Endothelial cell of umbilical vein (primary cell): ENCODE measurements around the gene IGF2R. TPM values are rescaled to one million over a fixed set of nuclear protein-coding genes. Genes with fewer than 3 reads are reported as not detected.

ENCODE experiments used
- BruUV-seq: library from RNA; stranded (reverse); fragments of 400-500 nt; replicated peaks from 2 replicates; lab custom pipeline; 2021; lab: Mats Ljungman, UMichigan
- CTCF ChIA-PET: fragments of 300-600, 350-600 bp; sonication (Branson Sonifier 250); formaldehyde crosslinking; loops from one replicate; lab custom pipeline; 2021; ENCODE audit warnings: antibody characterized with exemption, inconsistent platforms; lab: Charles Lee
- POLR2A ChIA-PET: fragments of 300-600, 350-600 bp; sonication (Branson Sonifier 250); formaldehyde crosslinking; loops from one replicate; lab custom pipeline; 2021; ENCODE audit warnings: antibody characterized with exemption, inconsistent platforms; lab: Charles Lee
- DNase-seq: peaks from one replicate; pipeline ENCODE4 v3.0.0-alpha.2; 2011; ENCODE audit warnings: low read depth, low spot score
- FAIRE-seq: peaks from 2 replicates; lab custom pipeline; 2011; peaks lifted over from hg19 to GRCh38; lab: Jason Lieb, UNC
- H2AFZ ChIP-seq: 2 replicates; pipeline ENCODE4 v1.6.0; 2012; ENCODE audit warnings: low read depth, low read length, control low read depth, inconsistent platforms
- H3K27ac ChIP-seq: 2 replicates; pipeline ENCODE4 v1.5.1; 2011; ENCODE audit warnings: low read depth, mild to moderate bottlenecking, control low read depth, low read length, moderate library complexity; ENCODE audit not compliant: insufficient read depth
- H3K27me3 ChIP-seq, 2 experiments: 2 replicates each; pipeline versions ENCODE4 v1.6.0 to v1.6.1; 2011; ENCODE audit warnings: low read length in 2 of 2, mixed read lengths in 1 of 2; ENCODE audit not compliant: control insufficient read depth in 2 of 2, insufficient read depth in 2 of 2
- H3K36me3 ChIP-seq, 2 experiments: 2 replicates in 1 of 2; 3 replicates in 1 of 2; pipeline ENCODE4 v1.5.1; 2011; ENCODE audit warnings: low read length in 2 of 2, mild to moderate bottlenecking in 1 of 2, moderate library complexity in 1 of 2; ENCODE audit not compliant: control insufficient read depth in 2 of 2, insufficient read depth in 2 of 2; ENCODE audit errors: extremely low read depth in 1 of 2
- H3K4me1 ChIP-seq: 3 replicates; pipeline ENCODE4 v1.5.1; 2011; ENCODE audit warnings: mild to moderate bottlenecking, low read length; ENCODE audit not compliant: control insufficient read depth, insufficient read depth; ENCODE audit errors: extremely low read depth
- H3K4me2 ChIP-seq: 2 replicates; pipeline ENCODE4 v1.6.1; 2011; ENCODE audit warnings: low read length, control low read depth, mixed read lengths; ENCODE audit not compliant: insufficient read depth
- H3K4me3 ChIP-seq, 3 experiments: fragments of 200-600 bp in 1 of 3; sonication (generic), shearing (Covaris generic) in 1 of 3; replicated peaks in 1 of 3; 2 replicates each; pipeline ENCODE4 v1.5.1; 2011 to 2016; ENCODE audit warnings: control low read depth in 3 of 3, low read length in 3 of 3, mild to moderate bottlenecking in 2 of 3, inconsistent platforms in 1 of 3, low read depth in 1 of 3, moderate library complexity in 1 of 3; ENCODE audit not compliant: insufficient read depth in 1 of 3
- H3K79me2 ChIP-seq: 2 replicates; pipeline ENCODE4 v1.6.0; 2012; ENCODE audit warnings: low read length, inconsistent platforms; ENCODE audit not compliant: control insufficient read depth, insufficient read depth
- H3K9ac ChIP-seq: replicated peaks from 2 replicates; pipeline ENCODE3; 2011; ENCODE audit warnings: low read length, control low read depth; ENCODE audit not compliant: insufficient read depth; ENCODE audit errors: extremely low read depth
- H3K9me1 ChIP-seq: replicated peaks from 3 replicates; pipeline ENCODE4 v1.6.0; 2011; ENCODE audit warnings: mild to moderate bottlenecking, low read length; ENCODE audit not compliant: control insufficient read depth, insufficient read depth; ENCODE audit errors: extremely low read depth
- H3K9me3 ChIP-seq: replicated peaks from 2 replicates; pipeline ENCODE4 v1.5.1; 2012; ENCODE audit warnings: low read length, inconsistent platforms; ENCODE audit not compliant: control insufficient read depth, insufficient read depth
- H4K20me1 ChIP-seq: replicated peaks from 2 replicates; pipeline ENCODE3; 2011; ENCODE audit warnings: mild to moderate bottlenecking, low read length; ENCODE audit not compliant: control insufficient read depth, insufficient read depth; ENCODE audit errors: extremely low read depth
- CTCF ChIP-seq, 2 donors: IDR thresholded peaks; 1 replicate in 1 of 2; 2 replicates in 1 of 2; pipeline ENCODE4 v1.5.1; 2011; ENCODE audit warnings: low read length in 2 of 2, mild to moderate bottlenecking in 2 of 2, moderate library complexity in 2 of 2, control low read depth in 1 of 2, inconsistent platforms in 1 of 2, low read depth in 1 of 2; ENCODE audit not compliant: insufficient read depth in 1 of 2; ENCODE audit errors: extremely low read depth in 1 of 2
- EZH2 ChIP-seq: IDR thresholded peaks from 2 replicates; pipeline ENCODE4 v1.6.1; 2012; ENCODE audit warnings: borderline replicate concordance, low read depth, mild to moderate bottlenecking, moderate library complexity, low read length, inconsistent platforms; ENCODE audit not compliant: severe bottlenecking
- FOS ChIP-seq: IDR thresholded peaks from 2 replicates; pipeline ENCODE4 v1.6.1; 2011; ENCODE audit warnings: mild to moderate bottlenecking, low read length, moderate library complexity, borderline replicate concordance; ENCODE audit not compliant: insufficient read depth
- GATA2 ChIP-seq: IDR thresholded peaks from 2 replicates; pipeline ENCODE4 v1.7.0; 2011; ENCODE audit warnings: low read depth, mild to moderate bottlenecking, moderate library complexity, mixed read lengths, low read length; ENCODE audit not compliant: insufficient read length, insufficient read depth
- JUN ChIP-seq: IDR thresholded peaks from 2 replicates; pipeline ENCODE4 v1.6.1; 2011; ENCODE audit warnings: borderline replicate concordance, low read depth; ENCODE audit not compliant: insufficient read length, insufficient read depth
- MAX ChIP-seq: IDR thresholded peaks from 2 replicates; pipeline ENCODE4 v1.6.1; 2011; ENCODE audit not compliant: insufficient read depth, insufficient read length
- MYC ChIP-seq: IDR thresholded peaks from one replicate; pipeline ENCODE4 v1.6.1; 2011; ENCODE audit warnings: mild to moderate bottlenecking, low read depth, low read length
- POLR2A ChIP-seq: IDR thresholded peaks from 2 replicates; pipeline ENCODE4 v1.6.1; 2012; ENCODE audit warnings: low read depth, mild to moderate bottlenecking, control low read depth, low read length
- POLR2AphosphoS5 ChIP-seq: IDR thresholded peaks from 2 replicates; pipeline ENCODE4 v1.6.1; 2012; ENCODE audit warnings: low read depth, mild to moderate bottlenecking, control low read depth, low read length, moderate library complexity; ENCODE audit not compliant: insufficient read depth
- dilution Hi-C: fragments of 300-500 bp; cut with MboI; formaldehyde crosslinking; loops from one replicate; pipeline ENCODE4 v1.15.0; 2019; ENCODE audit warnings: low sequenced_read_pairs; ENCODE audit not compliant: extremely low pct_ligation_motif_present
- intact Hi-C: fragments of 100-400 bp; cut with micrococcal nuclease; formaldehyde crosslinking; loops from one replicate; pipeline ENCODE4 v1.10.0; 2022
- polyA plus RNA-seq, 4 experiments: library from polyadenylated mRNA; depleted of rRNA in 3 of 4; stranded (reverse) in 3 of 4; unstranded in 1 of 4; fragments of >200 nt; gene quantifications; 2 replicates each; pipeline versions ENCODE4 v1.2.1 to v1.2.3, GENCODE V29; 2011 to 2012; ENCODE audit warnings: missing spikeins in 1 of 4
- total RNA-seq: library from RNA; stranded (reverse); gene quantifications from 2 replicates; pipeline ENCODE4 v1.2.3, GENCODE V29; 2021

Gene IGF2R
- total and polyA plus RNA-seq, 2 donors (not counting 3 experiments of a cell fraction or from before 2014, with no cell fraction given), result 16.3 to 60.2 TPM

- Histone ChIP-seq H3K9me3 (no peaks in the 10 kb centered on the region), H3K27me3 (no peaks in the 10 kb centered on the region), H3K79me2 (no peaks in the 10 kb centered on the region), H3K27ac (no peak overlapping the region), H3K9ac (no peak overlapping the region), H3K4me2 (no peak overlapping the region), H2AFZ (no peak overlapping the region), H3K4me3 (no peak overlapping the region), H3K36me3 (no peaks in the 10 kb centered on the region), H4K20me1 (no peaks in the 10 kb centered on the region), H3K9me1 (no peaks in the 10 kb centered on the region), H3K4me1 (no peaks in the 10 kb centered on the region)
- no peak for DNase-seq
- no TSS peak for BruUV-seq
- intact Hi-C loops (loop anchor here (5.0 kb wide), 1 partner anchor 1237 kb away; no protein-coding TSS in a partner anchor), dilution Hi-C loops (no loop called here)
- TF ChIP-seq JUN (no peak), POLR2AphosphoS5 (no peak), CTCF (IDR thresholded peaks at IDR 0.05; ENCODE audit: extremely low read depth in 1 of 2, insufficient read depth in 1 of 2, low read depth in 1 of 2, low read length in 2 of 2) (no peak), POLR2A (no peak), EZH2 (no peak), GATA2 (no peak), FOS (no peak), MYC (no peak), MAX (no peak)
- ChIA-PET POLR2A (no interaction called here), CTCF (no interaction called here)
- no peak for FAIRE-seq
These were observed 166.1 kb downstream of the IGF2R start for GRCh38 chr6:160134779-160135547.
